ENCODE results near the gene UBA6.
"Not testable (repeated sequence)": the region's sequence is repeated elsewhere in the genome, so short reads cannot be mapped to it uniquely, and the experiment has no call there.

Gene UBA6

GRCh38 chr4:67712650-67713528 lies 11.9 kb upstream of the UBA6 start:
- Histone ChIP-seq H3K27me3 (no peaks in the 10 kb centered on the region), H3K36me3 (no peaks in the 10 kb centered on the region; the same call in 1 of the 2 replicates), H3K9me3 (no peaks in the 10 kb centered on the region), H3K4me1 (peaks cover 27% of the 10 kb centered on the region), H3K4me3 (ENCODE audit: low read depth, low read length) (peak overlapping the region; percentile 1)
- DNase-seq = peak; percentile 18
- TF ChIP-seq, protein P1, sequence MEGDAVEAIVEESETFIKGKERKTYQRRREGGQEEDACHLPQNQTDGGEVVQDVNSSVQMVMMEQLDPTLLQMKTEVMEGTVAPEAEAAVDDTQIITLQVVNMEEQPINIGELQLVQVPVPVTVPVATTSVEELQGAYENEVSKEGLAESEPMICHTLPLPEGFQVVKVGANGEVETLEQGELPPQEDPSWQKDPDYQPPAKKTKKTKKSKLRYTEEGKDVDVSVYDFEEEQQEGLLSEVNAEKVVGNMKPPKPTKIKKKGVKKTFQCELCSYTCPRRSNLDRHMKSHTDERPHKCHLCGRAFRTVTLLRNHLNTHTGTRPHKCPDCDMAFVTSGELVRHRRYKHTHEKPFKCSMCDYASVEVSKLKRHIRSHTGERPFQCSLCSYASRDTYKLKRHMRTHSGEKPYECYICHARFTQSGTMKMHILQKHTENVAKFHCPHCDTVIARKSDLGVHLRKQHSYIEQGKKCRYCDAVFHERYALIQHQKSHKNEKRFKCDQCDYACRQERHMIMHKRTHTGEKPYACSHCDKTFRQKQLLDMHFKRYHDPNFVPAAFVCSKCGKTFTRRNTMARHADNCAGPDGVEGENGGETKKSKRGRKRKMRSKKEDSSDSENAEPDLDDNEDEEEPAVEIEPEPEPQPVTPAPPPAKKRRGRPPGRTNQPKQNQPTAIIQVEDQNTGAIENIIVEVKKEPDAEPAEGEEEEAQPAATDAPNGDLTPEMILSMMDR (IDR thresholded peaks at IDR 0.05; ENCODE audit: low read depth, low read length) = no peak

DNA sequence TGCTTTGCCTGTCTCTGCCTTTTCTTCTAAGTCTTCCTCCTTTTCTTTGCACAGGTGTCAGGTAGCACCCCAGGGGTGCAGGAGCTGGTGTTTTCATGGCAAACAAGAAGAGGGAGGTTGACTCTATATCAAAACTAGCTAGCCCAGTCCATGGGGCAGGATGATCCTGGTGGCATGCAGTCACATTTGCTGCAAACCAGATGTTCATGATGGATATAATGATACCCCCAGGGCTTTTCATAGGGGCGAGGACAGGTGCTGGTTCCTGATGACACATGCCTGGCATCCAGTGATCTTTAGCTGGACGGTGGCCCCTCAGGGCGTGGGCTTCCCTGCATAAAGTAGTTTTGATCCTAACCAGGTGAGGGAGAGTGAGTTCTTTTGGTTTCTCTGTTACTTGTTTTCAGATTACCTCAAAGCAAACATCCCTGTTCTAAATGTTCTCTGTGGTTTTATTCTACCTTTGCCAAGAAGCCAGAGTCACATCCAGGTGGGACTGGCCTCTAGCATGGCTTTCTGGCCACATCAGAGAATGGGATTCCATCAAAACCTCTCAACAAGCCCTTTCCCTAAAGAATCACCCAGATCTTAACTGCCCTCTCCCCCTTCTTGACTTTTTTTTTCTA lies 11.2 kb upstream of the UBA6 start:
- no peaks in the 10 kb centered on the region; the same call in 1 of the 2 replicates for H3K36me3 ChIP-seq
- TF ChIP-seq, protein P1 (IDR thresholded peaks at IDR 0.05; ENCODE audit: low read depth, low read length) = no peak
- H3K9me3 ChIP-seq = no peaks in the 10 kb centered on the region
- no peak overlapping the region for H3K4me3 ChIP-seq (ENCODE audit: low read depth, low read length)
- H3K27me3 ChIP-seq = no peaks in the 10 kb centered on the region
- peak; percentile 64 for DNase-seq
- peaks cover 27% of the 10 kb centered on the region for H3K4me1 ChIP-seq

DNA sequence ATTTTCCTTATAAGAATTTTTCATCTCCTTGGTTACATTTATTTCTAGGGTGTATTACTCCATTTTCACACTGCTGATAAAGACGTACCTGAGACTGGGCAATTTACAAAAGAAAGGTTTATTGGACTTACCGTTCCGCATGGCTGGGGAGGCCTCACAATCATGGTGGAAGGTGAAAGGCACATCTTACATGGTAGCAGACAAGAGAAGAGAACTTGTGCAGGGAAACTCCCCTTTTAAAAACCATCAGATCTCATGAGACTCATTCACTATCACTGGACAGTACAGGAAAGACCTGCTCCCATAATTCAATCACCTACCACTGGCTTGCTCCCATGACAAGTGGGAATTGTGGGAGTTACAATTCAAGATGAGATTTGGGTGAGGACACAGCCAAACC lies 5.7 kb upstream of the UBA6 start:
- not testable (repeated sequence) for DNase-seq

DNA sequence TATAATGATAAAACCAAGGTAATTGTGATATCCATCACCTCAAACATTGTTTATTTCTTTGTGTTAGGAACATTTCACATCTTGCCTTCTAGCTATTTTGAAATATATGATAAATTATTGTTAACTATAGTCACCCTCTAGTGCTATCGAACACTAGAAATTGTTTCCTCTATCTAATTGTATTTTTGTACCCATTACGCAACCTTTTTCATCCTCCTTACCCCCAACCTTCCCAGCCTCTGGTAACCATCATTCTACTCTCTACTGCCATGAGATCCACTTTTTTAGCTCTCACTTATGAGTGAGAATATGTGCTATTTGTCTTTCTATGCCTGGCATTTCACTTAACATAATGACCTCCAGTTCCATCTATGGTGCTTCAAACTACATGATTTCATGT lies 3.9 kb upstream of the UBA6 start:
- Histone ChIP-seq H3K4me1 (no peaks in the 10 kb centered on the region; the same call in 1 of the 2 replicates), H3K27me3 (no peaks in the 10 kb centered on the region), H3K4me3 (ENCODE audit: low read depth, low read length) (no peak overlapping the region), H3K9me3 (no peaks in the 10 kb centered on the region), H3K36me3 (no peaks in the 10 kb centered on the region)
- TF ChIP-seq, protein P1 (IDR thresholded peaks at IDR 0.05; ENCODE audit: low read depth, low read length) = no peak
- no peak for DNase-seq

More for the DNA sequence above, 5.7 kb upstream of the UBA6 start:
- H3K4me3 ChIP-seq (ENCODE audit: low read depth, low read length); H3K36me3 ChIP-seq; H3K9me3 ChIP-seq; H3K4me1 ChIP-seq; H3K27me3 ChIP-seq: not testable (repeated sequence)

DNA sequence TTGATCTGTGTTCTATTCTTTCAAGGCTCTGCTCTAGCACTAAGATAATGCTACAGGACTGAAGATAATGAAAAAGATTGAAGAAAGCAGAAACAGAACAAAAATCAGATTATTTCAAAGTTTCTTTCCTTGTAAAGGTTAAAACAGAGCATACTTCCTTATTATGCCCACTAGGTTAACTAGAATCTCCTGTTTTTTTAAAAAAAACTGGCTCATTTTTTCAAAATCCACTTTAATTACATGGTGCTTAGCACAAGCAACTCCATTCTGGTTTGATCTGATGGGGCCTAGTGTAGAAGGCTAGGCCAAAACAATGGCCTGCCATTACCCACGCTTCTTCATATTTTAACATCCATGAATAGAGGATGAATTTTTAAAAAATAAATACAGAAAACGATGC lies 1.2 kb upstream of the UBA6 start:
- no peak for DNase-seq
- H3K27me3 ChIP-seq = no peaks in the 10 kb centered on the region
- TF ChIP-seq, protein P1 (IDR thresholded peaks at IDR 0.05; ENCODE audit: low read depth, low read length) = no peak
- peak overlapping the region; percentile 74 for H3K4me3 ChIP-seq (ENCODE audit: low read depth, low read length)
- no peaks in the 10 kb centered on the region for H3K9me3 ChIP-seq
- H3K36me3 ChIP-seq = no peaks in the 10 kb centered on the region
- no peaks in the 10 kb centered on the region; the same call in 1 of the 2 replicates for H3K4me1 ChIP-seq

DNA sequence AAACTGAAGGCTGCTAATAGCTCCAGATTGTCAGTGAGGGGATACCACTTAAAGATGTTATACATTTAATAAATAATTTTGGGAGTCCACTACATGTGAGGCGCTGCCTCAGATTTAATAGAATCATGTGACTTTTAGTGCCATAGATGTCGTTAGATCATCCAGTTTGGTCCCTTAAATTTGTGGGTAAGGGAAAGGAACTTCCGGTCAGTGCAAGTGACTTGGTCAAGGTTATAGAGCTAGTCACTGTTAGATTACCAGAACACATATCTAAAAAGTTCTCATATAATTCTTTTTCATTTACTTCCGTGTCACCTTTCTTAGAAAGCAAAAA lies 529 bp upstream of the UBA6 start:
- no peaks in the 10 kb centered on the region for H3K36me3 ChIP-seq
- H3K27me3 ChIP-seq = no peaks in the 10 kb centered on the region
- no peak for DNase-seq
- H3K9me3 ChIP-seq = no peaks in the 10 kb centered on the region
- TF ChIP-seq, protein P1 (IDR thresholded peaks at IDR 0.05; ENCODE audit: low read depth, low read length) = no peak
- H3K4me1 ChIP-seq = no peaks in the 10 kb centered on the region; the same call in 1 of the 2 replicates
- H3K4me3 ChIP-seq (ENCODE audit: low read depth, low read length) = peak overlapping the region; percentile 74

All from BE2C (cell line).